GM20431 (cell line): ENCODE measurements around the gene FOXM1.

Experiments
- in situ Hi-C: fragments of 300-500 bp; cut with MseI, MboI; formaldehyde crosslinking; loops from one replicate; pipeline ENCODE4 v1.15.0; 2020; ENCODE audit warnings: low sequenced_read_pairs; ENCODE audit not compliant: unreplicated experiment

The FOXM1 gene

DNA sequence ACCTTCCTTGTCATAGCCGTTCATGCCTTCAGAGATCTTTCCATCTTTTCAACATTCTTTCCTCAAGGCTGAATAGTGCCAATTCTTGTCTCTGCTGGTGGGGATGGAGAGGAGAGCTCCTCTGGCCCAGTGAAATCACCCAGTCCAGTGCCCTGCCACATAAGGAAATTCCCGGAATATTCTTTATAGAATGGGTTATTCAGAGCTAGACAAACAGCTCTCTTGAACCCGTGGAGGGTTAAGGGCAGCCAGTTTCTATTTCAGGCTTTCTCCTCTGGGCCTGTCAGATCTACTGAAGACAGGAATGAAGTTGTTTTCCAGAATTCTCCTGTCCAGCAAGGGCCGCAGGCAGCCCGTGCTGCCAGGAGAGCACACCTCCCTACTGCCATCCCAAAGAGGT is 34.0 kb downstream of the FOXM1 start:
- in situ Hi-C loops: no loop called here

- in situ Hi-C loops: no loop called here
Measured at GRCh38 chr12:2841056-2841650, 35.8 kb downstream of the FOXM1 start.

GRCh38 chr12:2836574-2836973 is 40.4 kb downstream of the FOXM1 start:
- in situ Hi-C loops: no loop called here

DNA sequence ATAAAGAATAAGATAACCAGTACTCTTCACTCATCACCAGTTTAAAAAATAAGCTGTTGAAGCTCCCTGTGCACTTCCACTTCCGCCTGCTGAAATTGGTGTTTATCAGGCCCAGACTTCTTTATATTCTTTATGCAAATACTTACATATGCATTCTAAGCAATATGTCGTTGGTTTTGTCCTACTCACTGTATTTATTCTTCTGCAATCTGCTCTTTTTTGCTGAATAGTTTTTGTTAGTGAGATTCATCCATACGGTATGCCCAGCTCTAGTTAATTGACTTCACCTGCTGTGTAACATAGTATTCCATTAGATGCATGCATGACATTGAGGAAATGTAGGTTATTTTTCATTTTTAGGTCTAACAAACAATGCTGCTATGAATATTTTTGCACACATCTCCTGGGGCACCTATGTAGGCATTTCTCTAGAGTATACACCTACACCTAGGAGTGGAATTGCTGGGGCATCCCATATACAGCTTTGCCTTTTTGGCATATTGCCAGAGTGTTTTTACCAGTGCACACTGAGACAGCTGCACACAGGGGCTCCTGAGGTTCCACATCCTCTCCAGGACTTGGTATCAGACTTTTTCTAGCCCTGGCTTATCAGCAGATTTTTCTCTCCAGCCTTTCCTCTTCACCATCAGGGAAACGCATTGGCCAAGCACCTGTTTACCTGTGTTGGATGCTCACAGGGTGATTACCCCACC is 41.1 kb downstream of the FOXM1 start:
- in situ Hi-C loops: no loop called here

DNA sequence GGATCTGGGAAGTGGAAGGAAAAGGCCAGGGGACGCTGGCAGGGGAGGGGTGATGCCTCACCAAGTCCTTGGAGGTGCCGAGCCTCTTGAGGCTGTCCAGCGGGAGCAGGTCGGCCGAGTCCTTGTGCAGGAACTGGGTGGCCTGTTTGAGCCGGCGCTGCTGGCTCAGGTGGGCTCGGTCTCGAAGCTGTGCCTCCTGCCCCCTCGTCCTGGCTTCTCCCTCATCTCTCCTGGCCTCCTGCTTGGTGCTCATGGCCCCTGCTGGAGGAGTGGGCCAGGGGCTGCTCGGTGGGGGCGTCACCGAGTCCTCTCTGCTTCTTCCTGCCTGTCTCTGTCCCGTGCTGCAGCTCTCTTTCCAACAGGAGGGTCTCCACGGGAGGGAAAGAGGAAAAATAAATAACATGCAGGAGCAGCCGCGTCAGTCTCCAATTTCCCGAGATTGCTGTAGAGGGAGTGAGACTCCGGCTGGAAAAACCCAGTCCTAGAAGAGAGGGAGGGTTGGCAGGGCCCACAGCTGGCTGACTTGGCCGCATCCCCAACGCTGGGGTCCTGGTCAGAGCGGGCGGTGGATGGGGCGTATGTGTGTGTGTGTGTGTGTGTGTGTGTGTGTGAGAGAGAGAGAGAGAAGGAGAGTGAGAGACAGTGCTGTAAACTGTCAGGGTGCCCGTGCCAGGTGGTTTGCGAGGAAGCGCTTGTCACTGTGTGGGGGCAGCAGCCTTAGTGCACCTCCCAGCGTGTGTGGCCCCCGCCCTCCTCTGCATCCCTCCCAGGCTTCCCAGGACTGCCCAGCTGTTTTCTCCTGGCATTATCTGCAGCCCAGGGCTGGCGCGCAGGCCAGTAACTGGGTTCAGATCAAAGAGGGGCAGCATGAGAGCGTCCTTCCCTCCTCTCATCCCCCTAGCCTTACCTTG is 42.1 kb downstream of the FOXM1 start, which contains the start of gene NRIP2:
Gene NRIP2 (minus strand): TSS at position 455 of the 911 bp plus-strand sequence. CDS start 52 bp downstream, at position 403.
- in situ Hi-C loops: no loop called here

DNA sequence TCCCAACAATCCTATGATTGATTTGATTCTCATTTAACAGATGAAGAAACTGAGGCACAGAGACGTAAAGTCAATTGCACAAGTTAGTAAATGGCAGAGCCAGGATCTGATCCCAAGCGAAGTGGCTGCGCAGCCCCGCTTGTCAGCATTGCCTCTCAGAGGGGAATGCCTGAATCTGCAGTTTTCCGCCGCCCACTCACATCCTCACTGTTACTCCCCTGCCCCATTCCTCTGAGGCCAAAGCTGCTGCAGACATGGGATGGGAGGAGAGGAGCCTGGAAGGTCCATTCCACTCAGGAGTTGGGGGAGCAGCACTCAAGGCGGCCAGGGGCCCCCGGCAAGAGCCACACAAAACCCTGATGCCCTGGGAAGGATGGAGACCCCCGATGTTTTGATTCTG is 43.2 kb downstream of the FOXM1 start:
- in situ Hi-C loops: no loop called here

GRCh38 chr12:2833327-2833726 is 43.6 kb downstream of the FOXM1 start:
- in situ Hi-C loops: no loop called here

DNA sequence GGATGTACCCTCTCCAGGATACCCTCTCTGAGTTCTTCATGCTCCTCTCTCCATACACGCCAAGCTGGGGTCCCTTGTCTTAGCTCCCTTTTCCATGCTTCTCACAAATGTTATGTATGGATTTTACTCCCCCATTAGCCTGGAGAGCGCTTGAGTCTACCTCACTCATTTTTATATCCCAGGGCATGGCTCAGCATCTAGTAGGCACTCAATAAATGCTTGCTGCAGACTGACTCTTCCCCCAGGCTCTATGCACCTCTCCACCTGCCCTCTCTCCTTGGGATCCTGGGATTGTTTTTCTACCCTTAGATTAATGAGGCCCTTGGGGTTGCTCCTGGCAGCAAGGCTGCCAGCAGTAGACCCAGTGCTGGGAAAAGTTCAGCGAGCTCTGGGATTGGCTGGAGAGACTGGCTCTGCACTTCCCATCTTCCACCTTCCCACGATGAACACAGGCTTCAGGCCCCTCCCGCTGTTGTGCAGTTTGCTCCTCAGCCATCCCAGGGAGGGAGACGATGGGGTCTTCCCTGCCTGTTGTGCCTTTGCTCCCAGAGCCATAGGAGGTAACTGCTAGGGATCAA is 44.3 kb downstream of the FOXM1 start:
- in situ Hi-C loops: no loop called here

- in situ Hi-C loops: no loop called here
Measured at GRCh38 chr12:2829275-2829674, 47.7 kb downstream of the FOXM1 start.

DNA sequence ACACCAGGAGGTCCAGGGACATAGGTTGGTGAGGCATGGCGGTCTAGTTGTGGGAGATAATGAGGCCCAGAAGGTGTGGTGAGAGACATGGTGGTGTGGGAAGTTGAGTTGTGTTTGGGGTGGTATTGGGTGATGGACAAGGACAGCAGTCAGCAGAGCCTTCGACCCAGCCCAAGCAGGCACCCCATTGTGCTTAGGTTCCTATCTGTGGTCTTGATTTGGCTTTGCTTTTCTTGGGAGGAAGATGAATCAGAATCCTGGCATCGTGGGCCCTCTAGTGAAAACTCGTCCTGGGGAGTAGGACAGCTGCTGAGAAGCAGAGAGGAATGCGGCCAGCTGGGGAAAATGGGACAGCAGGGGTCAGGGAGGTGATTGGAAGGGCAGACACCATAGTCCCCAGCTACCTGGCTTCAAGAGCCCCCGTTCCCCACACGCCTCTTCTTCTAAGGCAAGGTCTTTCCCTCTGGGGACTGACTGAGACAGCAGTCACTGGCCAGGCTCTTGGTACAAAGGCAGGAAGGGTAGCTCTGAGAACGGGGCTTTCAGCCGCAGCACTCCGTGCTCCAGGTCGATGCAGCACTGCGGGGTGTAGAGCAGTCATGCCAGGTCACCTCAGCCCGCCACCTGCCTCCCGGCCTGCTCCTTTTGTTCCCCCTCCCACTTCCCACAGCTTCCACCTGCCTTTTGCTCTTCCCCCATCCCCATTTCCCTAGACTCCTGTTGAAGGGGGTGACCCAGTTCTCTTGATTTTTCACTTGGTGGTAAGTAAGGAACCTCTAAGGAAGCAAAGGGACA is 50.1 kb downstream of the FOXM1 start:
- in situ Hi-C loops: no loop called here

- in situ Hi-C loops: no loop called here
Measured at GRCh38 chr12:2826036-2826435, 50.9 kb downstream of the FOXM1 start.

GRCh38 chr12:2825132-2825531 is 51.8 kb downstream of the FOXM1 start:
- in situ Hi-C loops: no loop called here

DNA sequence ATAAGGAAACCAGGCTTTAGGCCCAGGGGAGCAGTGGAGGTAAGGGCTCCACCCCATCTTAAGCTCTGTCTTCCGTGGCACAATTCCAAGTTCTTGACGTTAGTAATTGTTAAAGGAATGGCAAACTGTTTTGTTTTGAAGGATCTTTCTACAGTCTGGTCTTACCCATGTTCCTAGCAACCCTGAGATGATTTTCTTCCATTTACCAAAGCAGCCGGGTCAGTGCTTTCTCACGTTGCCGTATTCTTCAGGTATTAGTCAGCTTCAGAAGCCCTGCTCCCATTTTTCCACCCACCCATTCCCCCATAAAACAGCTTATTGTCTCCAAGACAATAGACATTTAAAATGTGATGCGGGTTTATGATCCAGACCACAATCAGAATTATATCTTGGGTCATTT is 52.4 kb downstream of the FOXM1 start:
- in situ Hi-C loops: no loop called here

DNA sequence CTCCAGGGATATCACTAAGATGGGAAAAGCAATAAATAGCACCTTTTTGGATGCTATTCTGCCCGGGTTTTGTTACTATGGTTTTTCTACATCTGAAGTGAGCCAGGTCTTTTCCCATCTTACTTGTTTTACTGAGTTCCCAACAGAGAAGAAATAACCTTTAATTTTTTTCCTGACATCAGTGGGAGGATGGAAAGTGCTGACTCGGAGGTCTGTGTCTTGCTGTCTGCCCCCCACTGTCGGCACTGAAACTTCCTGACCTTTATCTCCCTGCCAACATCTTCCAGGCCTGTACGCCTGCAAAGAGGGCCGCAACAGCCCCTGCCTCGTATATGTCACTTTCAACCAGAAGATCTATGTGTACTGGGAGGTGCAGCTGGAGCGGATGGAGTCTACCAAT is 53.5 kb downstream of the FOXM1 start:
- in situ Hi-C loops: no loop called here

DNA sequence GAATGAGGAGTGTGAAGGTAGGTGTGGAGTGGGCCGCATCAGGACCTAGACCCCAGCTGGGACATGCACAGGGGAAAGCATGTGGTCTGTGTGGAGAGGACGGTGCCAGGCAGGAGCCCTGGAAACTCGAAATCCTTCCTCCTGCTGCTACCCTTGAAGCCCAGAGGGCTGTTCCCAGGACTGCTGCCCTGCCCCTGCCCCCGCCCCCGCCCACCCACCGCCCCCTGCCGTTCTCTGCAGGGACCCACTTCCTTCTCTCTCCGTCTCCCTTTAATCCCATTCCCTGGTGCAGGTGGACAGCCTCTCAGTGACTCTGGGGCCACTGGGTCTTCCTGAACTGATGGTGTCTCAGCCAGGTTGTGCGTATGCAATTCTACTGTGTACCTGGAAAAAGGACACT is 56.5 kb downstream of the FOXM1 start:
- in situ Hi-C loops: no loop called here

DNA sequence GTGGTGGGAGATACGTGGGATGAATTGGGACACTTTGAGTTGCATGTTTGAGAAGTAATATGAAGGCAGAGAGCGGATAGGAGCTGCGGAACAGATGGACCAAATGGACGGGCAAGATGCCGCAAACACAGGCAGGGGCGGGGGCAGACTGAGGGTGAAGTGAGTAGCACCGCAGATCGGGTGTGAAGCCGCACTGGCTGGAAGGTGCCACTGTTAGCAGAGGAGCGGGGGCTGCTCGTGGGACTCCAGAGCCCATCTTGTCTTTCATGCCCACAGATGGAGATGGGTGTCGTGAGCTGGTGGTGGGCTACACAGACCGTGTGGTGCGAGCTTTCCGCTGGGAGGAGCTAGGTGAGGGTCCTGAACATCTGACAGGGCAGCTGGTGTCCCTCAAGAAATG is 57.2 kb downstream of the FOXM1 start:
- in situ Hi-C loops: no loop called here

DNA sequence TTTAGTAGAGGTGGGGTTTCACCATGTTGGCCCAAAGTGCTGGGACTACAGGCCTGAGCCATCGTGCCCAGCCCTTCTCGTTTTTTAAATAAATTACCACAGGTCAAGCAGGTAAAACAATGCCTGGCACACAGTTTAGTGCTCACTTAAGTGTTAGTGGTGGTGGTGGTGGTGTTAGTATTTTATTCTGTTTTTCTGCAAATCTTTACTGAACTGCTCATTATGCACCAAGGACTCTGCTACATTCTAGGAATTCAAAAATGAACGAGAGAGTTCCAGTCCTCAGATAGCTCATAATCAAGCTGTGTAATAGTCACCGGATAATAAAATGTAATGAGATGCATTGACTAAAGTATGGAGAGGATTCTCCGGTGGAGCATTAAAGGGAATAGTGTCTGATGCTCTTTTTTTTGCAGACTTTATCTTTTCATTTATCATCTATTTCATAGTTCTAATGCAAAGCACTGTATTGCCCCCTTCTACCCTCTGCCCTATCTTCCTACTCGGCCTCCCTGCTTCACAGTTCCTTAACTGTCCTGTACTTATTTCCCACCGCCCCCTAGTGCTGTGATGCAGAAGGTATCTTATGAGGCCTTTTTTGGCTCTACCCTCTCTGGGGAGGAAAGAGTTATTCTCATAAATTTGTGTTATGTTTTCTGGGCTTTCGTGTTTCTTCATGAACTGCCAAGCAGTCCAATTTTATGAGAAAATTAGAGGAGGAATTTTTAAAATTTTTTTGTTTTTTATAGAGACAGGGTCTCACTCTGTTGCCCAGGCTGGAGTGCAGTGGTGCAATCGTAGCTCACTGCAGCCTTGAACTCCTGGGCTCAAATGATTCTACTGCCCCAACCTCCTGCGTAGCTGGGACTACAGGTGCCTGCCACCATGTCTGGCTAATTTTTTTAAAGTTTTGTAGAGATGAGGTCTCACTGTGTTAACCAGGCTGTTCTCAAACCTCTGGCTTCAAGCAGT is 63.5 kb downstream of the FOXM1 start:
- in situ Hi-C loops: no loop called here

GRCh38 chr12:2812290-2813213 is 64.4 kb downstream of the FOXM1 start, which contains the start of gene ITFG2:
Gene ITFG2 (plus strand): TSS chr12:2812668. CDS start chr12:2812761, 93 bp downstream.
- in situ Hi-C loops: no loop called here
